HepG2 (cell line): ENCODE measurements around the gene ABCA13. TPM values are rescaled to one million over a fixed set of nuclear protein-coding genes. Genes with fewer than 3 reads are reported as not detected.

Source experiments
- ATF7 ChIP-seq, 2 experiments: fragments of 450-650 bp in 1 of 2; sonication (generic) in 1 of 2; formaldehyde crosslinking in 1 of 2; IDR thresholded peaks; 2 replicates each; pipeline versions ENCODE4 v1.4.0 to v1.6.1; 2016 to 2020; ENCODE audit warnings: antibody characterized with exemption in 1 of 2, mild to moderate bottlenecking in 1 of 2, missing genetic modification reagents in 1 of 2
- CENPT ChIP-seq: sonication (generic); formaldehyde crosslinking; IDR thresholded peaks from 2 replicates; pipeline ENCODE4 v1.8.0; 2022; ENCODE audit warnings: low read depth, mild to moderate bottlenecking, moderate library complexity, missing genetic modification reagents
- GABPB1 ChIP-seq: IDR thresholded peaks from 2 replicates; pipeline ENCODE4 v1.6.1; 2016; ENCODE audit warnings: mild to moderate bottlenecking, missing genetic modification reagents, moderate library complexity, missing compliant biosample characterization
- HDAC6 ChIP-seq: fragments of 200-600 bp; sonication (generic); IDR thresholded peaks from 2 replicates; pipeline ENCODE4 v1.7.0; 2017; ENCODE audit warnings: mild to moderate bottlenecking, antibody characterized with exemption, low read length, low read depth
- HNRNPH1 ChIP-seq: fragments of 200-400 bp; formaldehyde crosslinking; optimal IDR thresholded peaks from 2 replicates; pipeline ENCODE3; 2017; ENCODE audit warnings: mild to moderate bottlenecking, low read depth, low read length
- IKZF5 ChIP-seq: IDR thresholded peaks from 2 replicates; pipeline ENCODE4 v1.6.1; 2018; ENCODE audit warnings: missing genetic modification reagents, mild to moderate bottlenecking, missing compliant biosample characterization
- KDM2A ChIP-seq: sonication (generic); formaldehyde crosslinking; IDR thresholded peaks from 2 replicates; pipeline ENCODE4 v1.4.0; 2020; ENCODE audit warnings: low read depth, missing genetic modification reagents, borderline replicate concordance
- MZF1 ChIP-seq: sonication (generic); formaldehyde crosslinking; IDR thresholded peaks from 2 replicates; pipeline ENCODE4 v1.8.1; 2023; ENCODE audit warnings: mild to moderate bottlenecking, missing genetic modification reagents, borderline replicate concordance
- NR2C2 ChIP-seq: sonication (generic); formaldehyde crosslinking; IDR thresholded peaks from 2 replicates; pipeline ENCODE4 v1.4.0; 2020; ENCODE audit warnings: missing genetic modification reagents, mild to moderate bottlenecking, moderate library complexity, borderline replicate concordance
- SETDB1 ChIP-seq: sonication (generic); formaldehyde crosslinking; IDR thresholded peaks from 2 replicates; pipeline ENCODE4 v1.5.1; 2020; ENCODE audit warnings: missing genetic modification reagents, mild to moderate bottlenecking, borderline replicate concordance
- SMAD3 ChIP-seq: sonication (generic); formaldehyde crosslinking; IDR thresholded peaks from 2 replicates; pipeline ENCODE4 v1.4.0; 2020; ENCODE audit warnings: missing genetic modification reagents
- SP1 ChIP-seq, 2 experiments: fragments of 450-650 bp in 1 of 2; sonication (generic) in 1 of 2; formaldehyde crosslinking in 1 of 2; IDR thresholded peaks; 2 replicates each; pipeline versions ENCODE4 v1.4.0 to v1.6.1; 2016 to 2020; ENCODE audit warnings: missing genetic modification reagents in 1 of 2
- THAP8 ChIP-seq: sonication (generic); formaldehyde crosslinking; IDR thresholded peaks from 2 replicates; pipeline ENCODE4 v1.5.1; 2020; ENCODE audit warnings: missing genetic modification reagents, mild to moderate bottlenecking, borderline replicate concordance
- TMF1 ChIP-seq: sonication (generic); formaldehyde crosslinking; IDR thresholded peaks from 2 replicates; pipeline ENCODE4 v1.8.1; 2022; ENCODE audit warnings: low read depth, missing genetic modification reagents
- ZNF136 ChIP-seq: sonication (generic); formaldehyde crosslinking; IDR thresholded peaks from 2 replicates; pipeline ENCODE4 v1.8.1; 2022; ENCODE audit warnings: low read depth, mild to moderate bottlenecking, moderate library complexity, missing genetic modification reagents
- ZNF138 ChIP-seq: sonication (generic); formaldehyde crosslinking; IDR thresholded peaks from 2 replicates; pipeline ENCODE4 v1.5.0; 2020; ENCODE audit warnings: mild to moderate bottlenecking, low read depth, missing genetic modification reagents
- ZNF205 ChIP-seq: IDR thresholded peaks from 2 replicates; pipeline ENCODE4 v1.6.1; 2018; ENCODE audit warnings: missing biosample characterization, missing genetic modification reagents
- ZNF225 ChIP-seq: sonication (generic); formaldehyde crosslinking; IDR thresholded peaks from 2 replicates; pipeline ENCODE4 v1.4.0; 2020; ENCODE audit warnings: mild to moderate bottlenecking, missing genetic modification reagents
- ZNF281 ChIP-seq: sonication (generic); formaldehyde crosslinking; IDR thresholded peaks from 2 replicates; pipeline ENCODE4 v1.4.0; 2020; ENCODE audit warnings: missing genetic modification reagents, borderline replicate concordance
- ZNF329 ChIP-seq: sonication (generic); formaldehyde crosslinking; IDR thresholded peaks from 2 replicates; pipeline ENCODE4 v1.9.0; 2021; ENCODE audit warnings: low read depth, mild to moderate bottlenecking, missing genetic modification reagents
- ZNF441 ChIP-seq: sonication (generic); formaldehyde crosslinking; IDR thresholded peaks from 2 replicates; pipeline ENCODE4 v1.7.0; 2021; ENCODE audit warnings: missing genetic modification reagents, borderline replicate concordance
- ZNF546 ChIP-seq: sonication (generic); formaldehyde crosslinking; conservative IDR thresholded peaks from 2 replicates; pipeline ENCODE4 v1.8.1; 2023; ENCODE audit warnings: mild to moderate bottlenecking, missing genetic modification reagents
- ZNF597 ChIP-seq: sonication (generic); formaldehyde crosslinking; IDR thresholded peaks from 2 replicates; pipeline ENCODE4 v1.5.0; 2020; ENCODE audit warnings: missing genetic modification reagents
- ZNF678 ChIP-seq: sonication (generic); formaldehyde crosslinking; IDR thresholded peaks from 2 replicates; pipeline ENCODE4 v1.4.0; 2020; ENCODE audit warnings: mild to moderate bottlenecking, missing genetic modification reagents
- ZNF782 ChIP-seq: sonication (generic); formaldehyde crosslinking; IDR thresholded peaks from 2 replicates; pipeline ENCODE4 v1.4.0; 2020; ENCODE audit warnings: missing genetic modification reagents, mild to moderate bottlenecking, borderline replicate concordance
- polyA plus RNA-seq, 8 experiments: library from polyadenylated mRNA; depleted of rRNA in 3 of 8; stranded (reverse) in 7 of 8; unstranded in 1 of 8; fragments of >200 nt; fragmentation: Illumina TruSeq in 4 of 8; extraction: Trizol in 4 of 8; gene quantifications; 2 replicates each; pipeline versions ENCODE4 v1.2.1 to v1.2.3, GENCODE V29; 2011 to 2016; ENCODE audit warnings: low read depth in 4 of 8, missing spikeins in 1 of 8, mixed read lengths in 1 of 8; ENCODE audit not compliant: insufficient read depth in 1 of 8
- total RNA-seq, 5 experiments: library from RNA; depleted of rRNA; stranded (reverse); fragments of >200 nt; fragmentation: Illumina TruSeq; extraction: Trizol; gene quantifications; 2 replicates each; pipeline ENCODE4 v1.2.3, GENCODE V29; 2016; ENCODE audit warnings: low read depth in 1 of 5

Gene ABCA13
- total and polyA plus RNA-seq, 2 of the 13 experiments (the other 11 are each of a cell fraction or from before 2014, with no cell fraction given): 0.03 TPM; not detected in 1

GRCh38 chr7:48144291-48144768 is 26.9 kb upstream of the ABCA13 start (continued):
- TF ChIP-seq ZNF597 (no peak), SP1 (IDR thresholded peaks at IDR 0.05) (no peak), SP1 (CRISPR knock-in tag; IDR thresholded peaks at IDR 0.05) (no peak), HNRNPH1 (no peak), ZNF546 (CRISPR knock-in tag) (no peak), TMF1 (CRISPR knock-in tag) (no peak), ZNF441 (CRISPR knock-in tag) (no peak), KDM2A (no peak), MZF1 (CRISPR knock-in tag) (no peak), CENPT (CRISPR knock-in tag) (no peak), ZNF782 (CRISPR knock-in tag) (no peak), ZNF678 (no peak), IKZF5 (CRISPR knock-in tag) (peak; percentile 93), ZNF329 (CRISPR knock-in tag) (no peak), ZNF205 (peak; percentile 35), ATF7 (IDR thresholded peaks at IDR 0.05) (no peak), ATF7 (CRISPR knock-in tag; IDR thresholded peaks at IDR 0.05) (no peak), SMAD3 (CRISPR knock-in tag) (0 out of 2 replicates have a peak, but pooled peaks have one; percentile 51), THAP8 (CRISPR knock-in tag) (no peak), HDAC6 (no peak), GABPB1 (no peak), NR2C2 (CRISPR knock-in tag) (peak; percentile 68; the same call in 1 of the 2 replicates), ZNF136 (CRISPR knock-in tag) (no peak), ZNF138 (no peak), ZNF225 (CRISPR knock-in tag) (no peak), ZNF281 (peak; percentile 32; the same call in 1 of the 2 replicates), SETDB1 (CRISPR knock-in tag) (no peak)
